GM06990 (cell line): ENCODE data around the gene LECT2.

Experiments used
- DNase-seq: peaks from one replicate; pipeline ENCODE4 v3.0.0-alpha.2; 2011; ENCODE audit not compliant: insufficient read length; ENCODE audit errors: extremely low read depth
- H3K27me3 ChIP-seq: replicated peaks from 2 replicates; pipeline ENCODE4 v1.6.0; 2011; ENCODE audit warnings: low read length; ENCODE audit not compliant: control insufficient read depth, insufficient read depth
- H3K36me3 ChIP-seq: 2 replicates; pipeline ENCODE4 v1.5.1; 2011; ENCODE audit warnings: low read length; ENCODE audit not compliant: control insufficient read depth, insufficient read depth
- H3K4me3 ChIP-seq: replicated peaks from 2 replicates; pipeline ENCODE4 v1.5.1; 2011; ENCODE audit warnings: low read depth, mild to moderate bottlenecking, control low read depth, low read length
- TF ChIP-seq, protein P1 (sequence below): IDR thresholded peaks from 2 replicates; pipeline ENCODE4 v1.5.1; 2011; ENCODE audit warnings: low read length, control low read depth, mild to moderate bottlenecking, inconsistent platforms; ENCODE audit not compliant: insufficient read depth, poor library complexity, severe bottlenecking

Gene LECT2

DNA sequence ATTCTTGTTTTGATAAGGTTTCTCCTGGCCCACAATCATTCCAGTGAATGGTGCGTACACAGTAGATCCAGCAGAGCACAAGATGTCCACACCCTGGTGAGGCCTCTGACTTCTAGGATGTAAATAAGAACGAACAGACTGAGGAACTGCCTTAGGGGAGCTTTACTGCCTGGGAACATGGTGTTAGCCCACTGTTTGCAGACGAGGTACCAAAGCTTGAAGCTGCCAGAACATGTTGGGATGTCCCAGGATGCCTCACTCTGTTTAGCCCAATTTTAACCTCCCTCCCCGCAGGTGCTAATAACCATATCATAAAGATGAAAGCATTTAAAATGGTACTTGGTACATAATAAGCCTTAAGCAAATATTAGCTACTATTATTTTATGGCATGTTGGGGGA lies 3.5 kb downstream of the LECT2 start:
- TF ChIP-seq, protein P1, sequence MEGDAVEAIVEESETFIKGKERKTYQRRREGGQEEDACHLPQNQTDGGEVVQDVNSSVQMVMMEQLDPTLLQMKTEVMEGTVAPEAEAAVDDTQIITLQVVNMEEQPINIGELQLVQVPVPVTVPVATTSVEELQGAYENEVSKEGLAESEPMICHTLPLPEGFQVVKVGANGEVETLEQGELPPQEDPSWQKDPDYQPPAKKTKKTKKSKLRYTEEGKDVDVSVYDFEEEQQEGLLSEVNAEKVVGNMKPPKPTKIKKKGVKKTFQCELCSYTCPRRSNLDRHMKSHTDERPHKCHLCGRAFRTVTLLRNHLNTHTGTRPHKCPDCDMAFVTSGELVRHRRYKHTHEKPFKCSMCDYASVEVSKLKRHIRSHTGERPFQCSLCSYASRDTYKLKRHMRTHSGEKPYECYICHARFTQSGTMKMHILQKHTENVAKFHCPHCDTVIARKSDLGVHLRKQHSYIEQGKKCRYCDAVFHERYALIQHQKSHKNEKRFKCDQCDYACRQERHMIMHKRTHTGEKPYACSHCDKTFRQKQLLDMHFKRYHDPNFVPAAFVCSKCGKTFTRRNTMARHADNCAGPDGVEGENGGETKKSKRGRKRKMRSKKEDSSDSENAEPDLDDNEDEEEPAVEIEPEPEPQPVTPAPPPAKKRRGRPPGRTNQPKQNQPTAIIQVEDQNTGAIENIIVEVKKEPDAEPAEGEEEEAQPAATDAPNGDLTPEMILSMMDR, result no peak
- Histone ChIP-seq H3K4me3 (no peak overlapping the region), H3K27me3 (no peaks in the 10 kb centered on the region), H3K36me3 (no peaks in the 10 kb centered on the region)
- no peak for DNase-seq

- Histone ChIP-seq H3K36me3 (no peaks in the 10 kb centered on the region), H3K27me3 (no peaks in the 10 kb centered on the region), H3K4me3 (no peak overlapping the region)
- no peak for DNase-seq
- TF ChIP-seq, protein P1, result no peak
Measured at GRCh38 chr5:135950611-135951010, 4.2 kb downstream of the LECT2 start.

DNA sequence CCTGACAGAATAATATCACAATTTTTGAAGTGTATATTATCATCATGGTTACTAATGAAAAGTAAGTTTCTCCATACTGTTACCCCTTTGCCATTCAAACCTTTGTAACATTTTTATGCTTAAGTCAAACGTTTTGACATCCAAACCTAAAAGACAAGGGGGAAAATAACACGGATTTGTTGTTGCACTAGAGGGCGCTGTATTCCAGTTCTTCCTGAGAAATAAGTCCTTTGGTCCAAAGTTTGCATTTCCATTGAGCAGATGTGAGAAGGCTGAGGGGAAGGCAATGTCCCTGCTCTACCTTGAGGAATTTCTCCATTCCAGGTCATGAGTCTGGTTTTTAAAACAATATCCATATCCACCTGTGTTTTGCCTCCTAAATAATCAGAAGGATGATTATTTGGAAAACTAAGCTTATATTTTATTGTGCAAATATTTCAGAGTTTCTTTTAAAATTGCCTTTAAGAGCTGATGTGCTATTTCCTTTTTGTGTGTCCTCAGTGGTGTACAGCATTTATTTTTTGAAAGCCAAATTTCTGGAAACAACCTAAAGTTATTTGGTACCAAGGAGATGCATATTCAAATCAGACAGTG lies 9.7 kb downstream of the LECT2 start:
- Histone ChIP-seq H3K4me3 (no peak overlapping the region), H3K27me3 (no peaks in the 10 kb centered on the region), H3K36me3 (no peaks in the 10 kb centered on the region)
- no peak for DNase-seq
- TF ChIP-seq, protein P1, result peak; percentile 63

DNA sequence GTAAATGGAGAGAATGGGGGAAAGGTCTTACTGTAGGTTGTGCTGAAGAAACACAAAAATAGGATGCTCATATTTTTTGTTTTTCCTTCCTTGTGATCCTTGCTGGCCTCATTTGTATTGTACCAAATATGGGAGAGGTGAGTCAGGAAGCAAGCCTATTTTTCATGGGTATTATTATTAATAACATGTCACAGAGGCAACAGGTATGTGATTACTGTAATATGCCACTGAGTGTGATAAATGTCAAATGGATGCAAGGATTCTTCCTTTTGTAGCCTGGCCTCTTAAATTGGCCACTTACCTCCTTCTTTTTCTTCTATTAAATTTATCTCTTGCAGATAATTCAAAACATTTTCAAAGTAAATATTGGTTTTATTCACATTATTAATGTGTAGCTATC lies 10.2 kb downstream of the LECT2 start:
- H3K27me3 ChIP-seq, result no peaks in the 10 kb centered on the region
- no peak for DNase-seq

GRCh38 chr5:135942202-135942771 lies 12.5 kb downstream of the LECT2 start:
- DNase-seq, result no peak
- Histone ChIP-seq H3K27me3 (peaks cover 3% of the 10 kb centered on the region; the same call in 1 of the 2 replicates), H3K36me3 (no peaks in the 10 kb centered on the region), H3K4me3 (no peak overlapping the region)
- TF ChIP-seq, protein P1, result no peak

More for the DNA sequence above, 10.2 kb downstream of the LECT2 start:
- TF ChIP-seq, protein P1, result no peak
- H3K4me3 ChIP-seq, result no peak overlapping the region
- no peaks in the 10 kb centered on the region for H3K36me3 ChIP-seq

DNA sequence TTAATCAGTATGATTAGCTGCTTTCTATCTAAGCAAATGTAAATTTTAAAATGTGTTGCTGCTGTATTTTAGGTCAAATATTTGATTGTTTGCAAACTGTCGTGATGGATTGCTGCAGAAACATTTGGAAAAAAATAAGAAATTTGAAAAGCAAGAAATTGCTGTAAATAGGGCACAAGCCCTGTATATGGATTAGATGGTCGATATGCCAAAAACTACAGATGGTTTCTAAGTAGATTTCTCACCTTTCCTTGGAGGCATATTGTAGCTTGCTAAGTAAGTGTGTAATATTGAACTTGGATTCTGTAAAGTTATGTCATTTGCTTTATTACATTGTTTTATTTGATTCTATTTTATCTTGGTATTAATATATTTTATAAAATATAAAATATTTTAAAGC lies 13.1 kb downstream of the LECT2 start:
- no peak for DNase-seq
- Histone ChIP-seq H3K27me3 (peaks cover 3% of the 10 kb centered on the region; the same call in 1 of the 2 replicates), H3K36me3 (no peaks in the 10 kb centered on the region), H3K4me3 (no peak overlapping the region)
- TF ChIP-seq, protein P1, result no peak
